GM18526 (cell line): ENCODE data around the gene C14orf93.

Source experiments
- POLR2A ChIP-seq: IDR thresholded peaks from 3 replicates; pipeline ENCODE4 v1.6.1; 2011; ENCODE audit not compliant: insufficient read length; ENCODE audit errors: extremely low read depth

The C14orf93 gene

GRCh38 chr14:23013054-23013748 lies 3.3 kb upstream of the C14orf93 start:
- no peak for TF ChIP-seq POLR2A

GRCh38 chr14:23009483-23009938 lies 432 bp downstream of the C14orf93 start:
- no peak for TF ChIP-seq POLR2A

- TF ChIP-seq POLR2A: no peak
Measured at GRCh38 chr14:23008831-23009230, 1.1 kb downstream of the C14orf93 start.

DNA sequence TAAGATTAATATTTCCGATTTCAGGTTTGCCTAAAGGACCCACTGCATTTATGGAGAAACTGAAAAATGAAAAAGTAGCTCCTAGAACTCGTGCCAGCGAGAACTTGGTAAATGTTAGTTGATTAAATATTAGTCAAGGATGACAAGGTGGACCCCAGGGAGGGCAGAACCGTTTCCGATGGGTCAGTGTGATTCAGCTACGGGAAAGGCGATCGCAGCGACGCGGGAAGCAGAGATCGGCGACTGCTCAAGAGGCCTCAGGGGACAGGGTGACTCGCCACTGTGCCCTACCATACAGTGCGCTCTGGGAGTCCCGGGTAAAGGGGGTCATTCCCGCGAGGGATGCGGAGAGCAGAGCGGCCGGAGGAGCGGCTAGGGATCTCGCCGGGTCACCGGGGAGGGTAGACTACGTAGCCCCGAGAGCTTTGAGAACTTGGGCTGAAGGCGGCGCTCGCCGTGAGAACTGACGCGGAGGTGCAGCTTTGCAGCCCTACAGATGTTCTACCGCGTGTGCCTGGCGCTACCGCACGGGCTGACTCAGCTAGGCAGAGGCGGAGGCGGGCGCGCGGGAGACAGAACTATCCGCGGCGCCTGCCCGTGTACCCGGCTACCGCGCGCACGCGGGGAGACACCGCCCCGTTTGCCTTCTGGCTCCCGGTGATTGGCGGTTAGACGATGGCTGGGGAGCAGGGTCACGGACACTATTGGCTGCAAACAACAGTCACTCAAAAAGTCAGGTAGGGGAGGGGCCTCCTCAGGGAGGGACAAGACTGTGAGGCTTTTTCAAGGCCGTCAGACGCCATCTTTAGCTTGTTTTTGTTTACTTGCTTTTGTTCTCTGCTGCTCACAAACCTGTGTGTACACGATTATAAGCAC lies 3.2 kb downstream of the C14orf93 start:
- TF ChIP-seq POLR2A: peak; percentile 93

DNA sequence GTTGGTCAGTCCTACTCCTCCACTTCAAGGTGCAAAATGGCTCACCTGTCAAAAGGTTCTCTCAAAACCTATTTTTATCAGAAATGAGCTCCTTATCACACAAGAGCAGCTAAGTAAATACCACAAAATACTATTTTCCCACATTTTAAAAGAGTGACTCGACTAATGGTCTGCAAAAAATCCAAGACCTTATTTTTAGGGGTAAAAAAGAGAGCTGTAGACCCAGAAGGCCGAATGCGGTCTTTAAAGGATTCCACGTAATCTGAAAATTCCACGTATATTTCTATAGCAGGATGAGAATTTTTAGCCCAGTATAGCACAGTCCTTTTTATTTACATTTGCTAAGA lies 3.8 kb downstream of the C14orf93 start:
- TF ChIP-seq POLR2A: no peak

DNA sequence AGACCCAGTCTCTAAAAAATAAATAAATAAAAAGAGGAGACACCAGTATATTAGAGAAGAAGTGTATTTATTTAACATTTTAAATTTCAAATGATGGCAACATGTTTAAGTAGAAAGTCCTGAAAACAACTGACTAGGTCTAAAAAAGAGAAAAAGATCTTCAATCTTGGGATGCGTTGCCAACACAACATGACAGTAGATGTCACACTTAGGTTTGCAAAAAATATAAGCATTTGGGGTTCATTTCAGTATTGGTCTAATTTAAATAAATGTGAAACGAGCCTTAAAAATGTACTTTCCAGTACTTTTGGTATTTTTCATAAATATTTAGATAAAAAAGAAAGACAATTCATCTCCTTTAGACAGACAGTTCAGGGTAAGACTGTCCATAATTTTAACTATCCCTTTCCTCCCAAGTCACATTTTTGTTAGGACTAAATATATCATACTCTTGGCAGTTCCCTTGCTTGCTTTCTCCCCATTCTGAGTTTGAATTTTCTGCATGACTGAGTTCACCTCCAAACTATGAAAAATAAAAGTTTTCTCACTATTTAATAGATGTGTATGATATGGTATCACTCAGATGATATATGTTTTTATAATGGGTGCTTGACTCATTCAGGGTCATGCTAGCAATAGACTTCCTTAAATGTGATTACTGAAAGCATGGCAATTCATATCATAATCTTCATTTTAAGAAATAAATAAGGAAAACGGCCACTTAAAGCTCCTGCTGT lies 4.3 kb downstream of the C14orf93 start:
- no peak for TF ChIP-seq POLR2A

- no peak for TF ChIP-seq POLR2A
Measured at GRCh38 chr14:23002592-23002991, 7.4 kb downstream of the C14orf93 start.

DNA sequence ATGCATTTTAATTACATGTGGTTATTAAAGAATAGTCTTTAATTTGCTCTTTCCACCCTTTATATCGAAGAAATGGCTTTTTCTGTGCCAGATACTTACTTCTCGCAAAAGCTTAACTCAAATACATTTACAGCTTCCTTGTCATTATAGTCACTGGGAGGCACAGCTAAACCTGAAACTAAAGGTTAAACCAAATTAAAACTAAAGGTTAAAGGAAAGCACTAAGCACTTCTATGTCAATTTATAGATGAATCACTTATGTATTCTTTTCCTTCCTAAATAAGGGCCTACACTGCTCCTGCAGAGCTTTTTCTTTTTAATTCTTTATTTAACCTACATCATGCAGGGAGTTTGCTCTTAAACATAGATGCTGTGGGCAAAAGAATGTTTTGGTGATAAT lies 9.1 kb downstream of the C14orf93 start:
- TF ChIP-seq POLR2A: no peak

DNA sequence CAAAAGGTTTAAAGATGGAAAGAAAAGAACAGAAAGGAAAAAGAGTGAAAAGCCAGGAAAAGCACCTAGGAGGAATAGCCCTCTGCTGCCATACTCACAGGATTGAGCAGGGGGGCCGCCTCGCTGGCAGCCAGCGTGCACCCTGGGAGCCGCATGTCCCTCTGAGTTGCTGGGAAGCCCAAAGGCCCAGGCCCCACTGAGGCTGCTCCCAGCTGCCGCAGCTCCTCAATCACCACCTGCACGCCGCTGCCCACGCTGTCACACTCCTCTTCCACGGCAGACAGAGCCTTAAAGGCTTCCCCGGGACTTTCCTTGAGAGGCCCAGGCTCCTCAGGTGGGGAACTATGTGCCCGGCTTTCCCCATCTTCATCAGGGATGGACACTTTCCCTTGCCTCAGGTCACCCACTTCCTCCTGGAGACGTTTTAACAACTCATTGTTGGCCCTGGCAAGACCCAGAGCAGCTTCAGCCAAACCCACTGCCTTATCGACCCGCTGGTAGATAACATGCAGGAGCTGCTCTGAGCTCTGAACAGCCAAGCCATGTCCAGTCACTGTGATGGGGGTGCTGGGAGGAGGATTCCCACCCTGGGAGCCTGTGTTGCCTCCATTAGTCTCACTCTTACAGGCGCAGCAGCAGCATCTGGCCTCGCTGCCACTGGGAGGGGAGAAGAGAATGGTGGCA lies 11.5 kb downstream of the C14orf93 start:
- no peak for TF ChIP-seq POLR2A

DNA sequence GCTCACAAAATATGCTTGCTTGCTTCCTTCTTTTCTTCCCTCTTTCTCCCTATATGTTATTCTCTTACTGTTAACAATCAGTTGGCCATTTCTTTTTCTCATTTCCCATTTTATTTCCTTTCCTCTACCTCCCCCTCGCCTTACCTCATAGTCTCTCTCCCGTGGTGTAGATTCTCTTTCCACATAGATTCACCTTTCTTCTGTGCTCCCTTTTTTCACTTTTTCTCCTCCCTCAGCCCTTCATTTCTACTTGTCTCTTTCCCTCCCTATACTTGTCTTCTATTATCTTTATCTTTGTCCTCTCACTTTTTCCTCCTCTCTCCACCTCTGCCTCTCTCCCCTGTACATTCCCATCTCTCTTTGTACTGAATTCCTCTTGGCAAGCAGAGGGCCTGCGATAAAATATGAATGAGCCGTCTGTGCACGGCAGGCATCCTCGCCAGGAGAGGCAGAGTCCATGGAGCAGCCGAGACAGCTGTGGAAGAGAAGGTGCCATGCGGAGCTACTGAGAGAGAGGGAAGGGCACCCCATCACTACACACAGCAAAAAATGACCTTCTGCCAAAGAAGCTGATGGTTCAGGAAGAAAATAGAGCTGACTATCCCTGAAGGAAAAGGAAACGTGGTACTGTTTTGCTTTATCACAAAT lies 12.1 kb downstream of the C14orf93 start:
- TF ChIP-seq POLR2A: no peak

DNA sequence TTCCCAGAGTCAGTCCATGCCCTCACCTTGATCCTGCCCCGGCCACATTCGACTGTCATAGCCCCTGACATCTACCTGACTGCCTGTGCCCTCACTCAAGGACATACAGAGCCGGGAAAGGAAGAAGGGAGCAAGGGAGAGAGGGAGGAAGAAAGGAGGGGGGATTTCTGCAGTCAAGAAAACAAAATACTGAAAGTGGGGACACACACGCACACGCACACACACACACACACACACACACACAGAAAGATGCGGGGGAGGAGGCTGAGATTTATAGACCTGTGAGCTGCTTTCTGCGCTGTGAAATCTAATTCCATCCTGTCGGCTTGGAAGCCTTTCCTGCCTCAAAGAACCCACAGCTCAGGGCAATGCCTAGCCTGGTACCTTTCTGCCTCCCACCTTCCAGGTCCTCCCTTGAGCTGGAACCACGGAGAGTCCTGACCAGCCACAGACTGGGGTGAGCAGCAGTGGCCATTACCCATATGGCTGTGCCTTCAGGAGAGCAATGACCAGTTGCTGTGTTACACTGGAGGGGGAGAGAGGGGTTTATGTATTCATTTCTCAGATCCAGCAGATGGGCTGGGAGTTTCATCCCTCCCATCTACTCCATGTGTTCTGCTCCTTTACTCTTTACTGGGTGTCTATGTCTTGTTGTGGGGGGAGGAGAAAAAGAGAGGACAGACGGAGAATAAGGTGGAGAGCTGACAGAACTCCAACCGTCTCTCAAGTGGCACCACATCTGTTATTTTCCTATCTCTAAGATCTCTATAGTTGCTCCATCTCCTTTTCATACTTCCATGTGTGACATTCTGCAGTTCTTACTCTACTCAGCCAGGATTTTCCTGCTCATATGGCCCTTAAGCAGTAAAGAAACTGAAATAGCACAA lies 12.9 kb downstream of the C14orf93 start:
- TF ChIP-seq POLR2A: no peak

DNA sequence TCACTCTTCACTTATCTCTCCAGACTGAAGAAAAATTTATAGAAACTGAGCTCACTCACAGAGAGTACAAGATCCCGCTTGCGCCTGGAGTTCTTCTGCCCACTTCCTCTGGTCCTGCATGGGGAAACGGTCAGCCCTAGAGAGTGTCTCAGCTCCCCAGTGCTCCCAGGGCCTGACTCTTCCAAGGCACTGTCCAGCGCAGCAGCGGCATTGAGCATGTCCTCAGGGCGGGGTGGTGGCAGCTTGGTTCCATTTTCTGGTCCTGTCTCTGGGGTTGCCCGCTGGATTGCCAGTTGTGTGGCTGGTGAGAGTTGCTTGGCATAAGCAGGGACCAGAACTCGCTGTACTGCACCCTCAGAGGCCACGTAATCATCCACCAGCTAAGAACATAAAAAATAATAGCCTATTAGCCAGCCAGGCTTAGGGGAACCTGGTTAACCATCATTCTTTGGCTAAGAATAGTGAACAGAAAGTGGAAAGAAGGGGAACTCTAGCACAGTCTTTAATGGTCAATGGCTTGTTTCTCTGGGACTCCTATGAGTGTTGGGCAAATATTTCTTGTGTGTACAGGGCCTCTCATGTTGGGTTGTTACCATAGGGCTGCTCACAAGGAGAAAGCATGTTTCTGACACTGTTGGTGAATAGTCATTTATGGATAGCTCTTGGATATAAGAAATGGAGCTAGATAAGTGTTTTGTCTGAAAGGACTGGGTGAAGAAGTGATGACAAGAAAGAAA lies 13.9 kb downstream of the C14orf93 start:
- TF ChIP-seq POLR2A: no peak

DNA sequence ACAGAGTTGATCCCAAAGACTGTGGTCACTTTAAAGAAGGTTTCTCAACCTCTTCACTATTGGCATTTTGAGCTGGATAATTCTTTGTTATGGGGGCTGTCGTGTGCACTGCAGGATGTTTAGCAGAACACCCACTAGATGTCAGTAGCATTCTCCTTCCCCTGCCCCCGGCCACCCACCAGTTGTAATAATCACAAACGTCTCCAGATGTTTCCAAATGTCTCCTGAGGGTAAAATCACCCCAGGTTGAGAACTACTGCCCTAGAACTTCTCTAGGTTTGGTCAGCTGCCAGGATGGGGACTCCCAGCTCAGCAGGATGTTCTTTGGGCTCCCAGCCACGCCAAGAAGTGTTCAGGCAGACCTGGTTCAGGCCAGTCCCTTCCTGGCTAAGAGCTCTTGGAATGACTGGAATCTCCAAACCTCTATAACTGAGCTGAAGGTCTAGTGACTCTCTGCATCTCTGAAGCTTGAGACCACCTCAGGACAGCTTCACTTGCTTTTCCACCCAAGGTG lies 15.1 kb downstream of the C14orf93 start:
- no peak for TF ChIP-seq POLR2A
